GM12892 (cell line): ENCODE measurements around the gene MCC.

ENCODE experiments used
- DNase-seq: peaks from one replicate; pipeline ENCODE4 v3.0.0; 2011; ENCODE audit not compliant: insufficient read length
- FAIRE-seq: peaks from 2 replicates; lab custom pipeline; 2011; peaks lifted over from hg19 to GRCh38; lab: Jason Lieb, UNC
- POLR2A ChIP-seq: IDR thresholded peaks from 2 replicates; pipeline ENCODE4 v1.6.1; 2011; ENCODE audit warnings: low read depth, low read length, control low read depth
- POLR2AphosphoS5 ChIP-seq: IDR thresholded peaks from 2 replicates; pipeline ENCODE4 v1.6.1; 2011; ENCODE audit warnings: low read depth, low read length, control low read depth
- TAF1 ChIP-seq: IDR thresholded peaks from 2 replicates; pipeline ENCODE4 v1.6.1; 2011; ENCODE audit warnings: low read depth, mild to moderate bottlenecking, control low read depth, low read length, borderline replicate concordance

The MCC gene

GRCh38 chr5:113447498-113448050 is 40.7 kb downstream of the MCC start:
- no peak for FAIRE-seq
- no peak for TF ChIP-seq TAF1
- TF ChIP-seq POLR2A = no peak
- TF ChIP-seq POLR2AphosphoS5 = no peak

GRCh38 chr5:113446358-113446927 is 41.8 kb downstream of the MCC start:
- FAIRE-seq (no peak), DNase-seq (no peak)
- TF ChIP-seq POLR2A = no peak
- TF ChIP-seq TAF1 = no peak
- no peak for TF ChIP-seq POLR2AphosphoS5

More at GRCh38 chr5:113447498-113448050, 40.7 kb downstream of the MCC start:
- DNase-seq = no peak

- TF ChIP-seq POLR2A (no peak), POLR2AphosphoS5 (no peak), TAF1 (no peak)
- FAIRE-seq (no peak), DNase-seq (no peak)
Measured at GRCh38 chr5:113437111-113437510, 51.1 kb downstream of the MCC start.

- FAIRE-seq (no peak), DNase-seq (no peak)
- TF ChIP-seq TAF1 = no peak
- TF ChIP-seq POLR2AphosphoS5 = no peak
- no peak for TF ChIP-seq POLR2A
Measured at GRCh38 chr5:113435575-113435974, 52.7 kb downstream of the MCC start.

- DNase-seq (no peak), FAIRE-seq (no peak)
- TF ChIP-seq POLR2AphosphoS5 (no peak), TAF1 (no peak), POLR2A (no peak)
Measured at GRCh38 chr5:113434889-113435288, 53.4 kb downstream of the MCC start, which contains the start of gene TSSK1B. TSS of gene TSSK1B (minus strand) at chr5:113434989. CDS start at chr5:113434839, 150 bp downstream.

GRCh38 chr5:113433862-113434612 is 54.2 kb downstream of the MCC start:
- FAIRE-seq (no peak), DNase-seq (no peak)
- TF ChIP-seq POLR2AphosphoS5 (no peak), POLR2A (no peak), TAF1 (no peak)

GRCh38 chr5:113433071-113433470 is 55.2 kb downstream of the MCC start:
- DNase-seq (no peak), FAIRE-seq (no peak)
- TF ChIP-seq POLR2A = no peak
- TF ChIP-seq TAF1 = no peak
- no peak for TF ChIP-seq POLR2AphosphoS5

- DNase-seq (no peak), FAIRE-seq (no peak)
- TF ChIP-seq POLR2AphosphoS5 (no peak), TAF1 (no peak), POLR2A (no peak)
Measured at GRCh38 chr5:113427871-113428574, 60.2 kb downstream of the MCC start.

GRCh38 chr5:113425909-113426308 is 62.3 kb downstream of the MCC start:
- TF ChIP-seq POLR2A = no peak
- TF ChIP-seq POLR2AphosphoS5 = no peak
- no peak for TF ChIP-seq TAF1
- FAIRE-seq = no peak
- DNase-seq = no peak

GRCh38 chr5:113421693-113422092 is 66.6 kb downstream of the MCC start:
- TF ChIP-seq POLR2AphosphoS5 (no peak), POLR2A (no peak), TAF1 (no peak)
- no peak for DNase-seq
- no peak for FAIRE-seq

- FAIRE-seq (no peak), DNase-seq (no peak)
- no peak for TF ChIP-seq POLR2AphosphoS5
- TF ChIP-seq POLR2A = no peak
- TF ChIP-seq TAF1 = no peak
Measured at GRCh38 chr5:113405530-113405929, 82.7 kb downstream of the MCC start.
